ENCODE data around the gene NSRP1.

The NSRP1 gene

DNA sequence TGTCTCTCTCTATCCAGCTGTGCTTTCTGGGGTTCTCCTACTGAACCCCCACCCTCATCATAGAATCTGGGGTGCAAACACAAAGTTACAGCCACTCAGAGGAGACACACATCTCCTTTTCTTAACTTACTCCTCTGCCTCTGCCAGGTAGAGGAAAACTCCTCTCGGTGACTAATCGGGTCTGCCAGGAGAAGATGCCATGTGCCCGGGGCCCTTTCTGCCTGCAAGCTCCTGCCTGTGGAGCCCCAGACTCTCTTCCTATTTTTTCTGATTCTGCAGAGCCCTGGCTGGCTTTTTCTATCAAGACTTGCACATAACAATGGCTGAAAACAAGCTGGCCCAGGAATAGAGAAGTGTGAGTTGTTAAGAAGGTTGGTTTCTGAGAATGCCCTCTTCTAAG is 108.5 kb downstream of the NSRP1 start:
- H3K79me2 ChIP-seq (ENCODE audit: insufficient read depth, low read length), result no peaks in the 10 kb centered on the region

DNA sequence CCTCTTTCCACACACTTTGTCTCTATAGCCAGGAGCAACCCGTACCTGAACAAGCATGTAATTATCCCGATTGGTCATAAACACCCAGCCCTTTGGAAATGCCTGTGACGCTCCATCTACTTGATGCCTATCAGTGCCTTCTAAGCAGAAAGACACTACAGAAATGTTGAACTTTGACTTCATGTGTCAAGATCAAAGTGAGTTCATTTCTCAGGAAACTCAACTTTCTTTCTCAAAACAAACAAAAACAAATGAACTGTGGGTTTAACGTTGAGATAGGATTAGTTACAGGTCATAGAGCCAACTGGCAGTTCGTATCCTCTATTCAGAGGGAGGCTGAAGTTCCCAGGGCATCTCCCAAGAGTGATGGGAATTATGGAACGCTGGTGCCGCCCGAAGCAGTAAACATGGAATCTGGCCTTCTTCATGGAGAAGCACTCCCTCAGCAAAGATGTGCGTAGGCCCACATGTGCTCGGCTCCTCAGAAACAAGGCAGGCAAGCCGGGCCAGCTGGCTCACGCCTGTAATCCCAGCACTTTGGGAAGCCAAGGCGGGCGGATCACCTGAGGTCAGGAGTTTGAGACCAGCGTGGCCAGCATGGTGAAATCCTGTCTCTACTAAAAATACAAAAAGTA is 109.4 kb downstream of the NSRP1 start:
- TF ChIP-seq, protein P1, sequence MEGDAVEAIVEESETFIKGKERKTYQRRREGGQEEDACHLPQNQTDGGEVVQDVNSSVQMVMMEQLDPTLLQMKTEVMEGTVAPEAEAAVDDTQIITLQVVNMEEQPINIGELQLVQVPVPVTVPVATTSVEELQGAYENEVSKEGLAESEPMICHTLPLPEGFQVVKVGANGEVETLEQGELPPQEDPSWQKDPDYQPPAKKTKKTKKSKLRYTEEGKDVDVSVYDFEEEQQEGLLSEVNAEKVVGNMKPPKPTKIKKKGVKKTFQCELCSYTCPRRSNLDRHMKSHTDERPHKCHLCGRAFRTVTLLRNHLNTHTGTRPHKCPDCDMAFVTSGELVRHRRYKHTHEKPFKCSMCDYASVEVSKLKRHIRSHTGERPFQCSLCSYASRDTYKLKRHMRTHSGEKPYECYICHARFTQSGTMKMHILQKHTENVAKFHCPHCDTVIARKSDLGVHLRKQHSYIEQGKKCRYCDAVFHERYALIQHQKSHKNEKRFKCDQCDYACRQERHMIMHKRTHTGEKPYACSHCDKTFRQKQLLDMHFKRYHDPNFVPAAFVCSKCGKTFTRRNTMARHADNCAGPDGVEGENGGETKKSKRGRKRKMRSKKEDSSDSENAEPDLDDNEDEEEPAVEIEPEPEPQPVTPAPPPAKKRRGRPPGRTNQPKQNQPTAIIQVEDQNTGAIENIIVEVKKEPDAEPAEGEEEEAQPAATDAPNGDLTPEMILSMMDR (conservative IDR thresholded peaks at IDR 0.05; ENCODE audit: low read length), result no peak
- no peak for TF ChIP-seq EZH2phosphoT487 (IDR thresholded peaks at IDR 0.05; ENCODE audit: borderline replicate concordance)
- Histone ChIP-seq H4K20me1 (ENCODE audit: insufficient read depth, low read length, poor library complexity, severe bottlenecking) (no peaks in the 10 kb centered on the region), H3F3A (ENCODE audit: low read depth) (no peaks in the 10 kb centered on the region), H3K79me2 (ENCODE audit: insufficient read depth, low read length) (no peaks in the 10 kb centered on the region), H3K9ac (ENCODE audit: low read depth, low read length, poor library complexity, severe bottlenecking) (no peak overlapping the region), H3K9me3 (ENCODE audit: insufficient read depth, low read depth, low read length) (no peaks in the 10 kb centered on the region), H3K4me2 (ENCODE audit: low read depth, low read length, poor library complexity, severe bottlenecking) (no peak overlapping the region), H3K9me2 (replicated peaks; ENCODE audit: low read depth, low read length) (no peaks in the 10 kb centered on the region), H3K36me3 (ENCODE audit: insufficient read depth, low read length) (no peaks in the 10 kb centered on the region), H3K27me3 (ENCODE audit: insufficient read depth, low read length, poor library complexity, severe bottlenecking) (no peaks in the 10 kb centered on the region), H2AFZ (ENCODE audit: low read length) (no peak overlapping the region), H3K4me3 (ENCODE audit: low read length, poor library complexity, severe bottlenecking) (no peak overlapping the region), H3K4me1 (ENCODE audit: insufficient read depth, low read length, poor library complexity, severe bottlenecking) (no peaks in the 10 kb centered on the region)

More for the DNA sequence above, 108.5 kb downstream of the NSRP1 start:
- Histone ChIP-seq H3K4me1 (ENCODE audit: insufficient read depth, low read length, poor library complexity, severe bottlenecking) (no peaks in the 10 kb centered on the region), H3K9me2 (replicated peaks; ENCODE audit: low read depth, low read length) (no peaks in the 10 kb centered on the region), H3K36me3 (ENCODE audit: insufficient read depth, low read length) (no peaks in the 10 kb centered on the region), H3K4me2 (ENCODE audit: low read depth, low read length, poor library complexity, severe bottlenecking) (no peak overlapping the region), H4K20me1 (ENCODE audit: insufficient read depth, low read length, poor library complexity, severe bottlenecking) (no peaks in the 10 kb centered on the region), H3K4me3 (ENCODE audit: low read length, poor library complexity, severe bottlenecking) (no peak overlapping the region), H2AFZ (ENCODE audit: low read length) (no peak overlapping the region), H3F3A (ENCODE audit: low read depth) (no peaks in the 10 kb centered on the region), H3K9me3 (ENCODE audit: insufficient read depth, low read depth, low read length) (no peaks in the 10 kb centered on the region), H3K27me3 (ENCODE audit: insufficient read depth, low read length, poor library complexity, severe bottlenecking) (no peaks in the 10 kb centered on the region), H3K9ac (ENCODE audit: low read depth, low read length, poor library complexity, severe bottlenecking) (no peak overlapping the region)
- TF ChIP-seq, protein P1 (conservative IDR thresholded peaks at IDR 0.05; ENCODE audit: low read length), result no peak
- TF ChIP-seq EZH2phosphoT487 (IDR thresholded peaks at IDR 0.05; ENCODE audit: borderline replicate concordance), result no peak

DNA sequence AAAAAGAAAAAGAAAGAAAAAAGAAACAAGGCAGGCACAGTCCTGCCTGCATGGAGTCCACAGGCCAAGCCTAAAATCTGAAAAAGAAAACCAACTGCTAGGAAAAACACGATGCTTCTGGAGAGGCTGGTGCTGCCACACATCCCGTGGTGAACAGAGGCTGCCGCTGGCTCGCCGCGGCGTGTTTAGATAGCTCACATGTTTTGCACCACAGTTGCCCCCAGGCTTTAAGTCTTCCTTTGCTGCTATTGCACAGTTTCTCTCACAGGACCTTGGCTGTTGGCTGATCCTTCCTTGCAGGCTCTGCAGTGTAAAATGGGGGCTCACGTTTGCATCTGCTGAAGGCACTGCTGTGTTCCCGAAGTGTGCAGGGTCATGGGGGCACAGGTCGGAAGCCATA is 110.3 kb downstream of the NSRP1 start:
- H3K4me1 ChIP-seq (ENCODE audit: insufficient read depth, low read length, poor library complexity, severe bottlenecking), result no peaks in the 10 kb centered on the region
- H3K4me2 ChIP-seq (ENCODE audit: low read depth, low read length, poor library complexity, severe bottlenecking), result no peak overlapping the region
- no peak overlapping the region for H3K4me3 ChIP-seq (ENCODE audit: low read length, poor library complexity, severe bottlenecking)
- no peaks in the 10 kb centered on the region for H3K79me2 ChIP-seq (ENCODE audit: insufficient read depth, low read length)
- H2AFZ ChIP-seq (ENCODE audit: low read length), result no peak overlapping the region
- no peaks in the 10 kb centered on the region for H3K36me3 ChIP-seq (ENCODE audit: insufficient read depth, low read length)
- H3K9me3 ChIP-seq (ENCODE audit: insufficient read depth, low read depth, low read length), result no peaks in the 10 kb centered on the region
- no peaks in the 10 kb centered on the region for H3K27me3 ChIP-seq (ENCODE audit: insufficient read depth, low read length, poor library complexity, severe bottlenecking)
- TF ChIP-seq, protein P1 (conservative IDR thresholded peaks at IDR 0.05; ENCODE audit: low read length), result no peak
- TF ChIP-seq EZH2phosphoT487 (IDR thresholded peaks at IDR 0.05; ENCODE audit: borderline replicate concordance), result no peak
- H3K9me2 ChIP-seq (replicated peaks; ENCODE audit: low read depth, low read length), result no peaks in the 10 kb centered on the region
- no peak overlapping the region for H3K9ac ChIP-seq (ENCODE audit: low read depth, low read length, poor library complexity, severe bottlenecking)
- H4K20me1 ChIP-seq (ENCODE audit: insufficient read depth, low read length, poor library complexity, severe bottlenecking), result no peaks in the 10 kb centered on the region
- no peaks in the 10 kb centered on the region for H3F3A ChIP-seq (ENCODE audit: low read depth)

Measured in Loucy (cell line).